ENCODE results near the gene WIPF1.
"Not testable (repeated sequence)": the region's sequence is repeated elsewhere in the genome, so short reads cannot be mapped to it uniquely, and the experiment has no call there.

- not testable (repeated sequence) for TF ChIP-seq EZH2phosphoT487 (IDR thresholded peaks at IDR 0.05; ENCODE audit: low read length); CTCF (IDR thresholded peaks at IDR 0.05; ENCODE audit: low read length); EZH2 (optimal IDR thresholded peaks at IDR 0.05; ENCODE audit: low read depth, low read length)
Observed at GRCh38 chr2:174548646-174549045, 49.0 kb downstream of the WIPF1 start.

Measured in MM.1S (cell line).